Neural cell (in vitro differentiated cells): ENCODE measurements around the gene NFX1. TPM values are rescaled to one million over a fixed set of nuclear protein-coding genes. Genes with fewer than 3 reads are reported as not detected.

Experiments used
- H2AFZ ChIP-seq: fragments of 200-600, 300-800 bp; sonication (generic), shearing (Covaris generic); 2 replicates; pipeline ENCODE4 v1.6.0; 2014; ENCODE audit warnings: low read depth, mild to moderate bottlenecking, antibody characterized with exemption, low read length, moderate library complexity
- H3F3A ChIP-seq: fragments of 200-600 bp; shearing (Covaris generic); 2 replicates; pipeline ENCODE4 v1.6.1; 2016; ENCODE audit warnings: mild to moderate bottlenecking, moderate library complexity, mixed read lengths, antibody characterized with exemption, low read length; ENCODE audit not compliant: insufficient read depth, poor library complexity, severe bottlenecking
- H3K27ac ChIP-seq: fragments of 200-600, 300-800 bp; sonication (generic), shearing (Covaris generic); 2 replicates; pipeline ENCODE4 v1.5.1; 2014; ENCODE audit warnings: mild to moderate bottlenecking, low read length, moderate library complexity
- H3K27me3 ChIP-seq: fragments of 300-800, 200-600 bp; sonication (generic), shearing (Covaris generic); 2 replicates; pipeline ENCODE4 v1.6.0; 2014; ENCODE audit warnings: mild to moderate bottlenecking, low read depth, low read length, moderate library complexity; ENCODE audit not compliant: insufficient read depth
- H3K36me3 ChIP-seq: fragments of 300-800, 200-600 bp; sonication (generic), shearing (Covaris generic); 2 replicates; pipeline ENCODE4 v1.5.1; 2014; ENCODE audit warnings: mild to moderate bottlenecking, antibody characterized with exemption, low read length, moderate library complexity; ENCODE audit not compliant: insufficient read depth
- H3K4me2 ChIP-seq: fragments of 300-800, 200-600 bp; sonication (generic), shearing (Covaris generic); 2 replicates; pipeline ENCODE4 v1.6.0; 2014; ENCODE audit warnings: mild to moderate bottlenecking, low read length
- H3K4me3 ChIP-seq: fragments of 300-800, 200-600 bp; sonication (generic), shearing (Covaris generic); 2 replicates; pipeline ENCODE4 v1.5.1; 2014; ENCODE audit warnings: mild to moderate bottlenecking, low read length, moderate library complexity
- H3K79me2 ChIP-seq: fragments of 200-600 bp; shearing (Covaris generic); replicated peaks from 2 replicates; pipeline ENCODE4 v1.6.0; 2014; ENCODE audit warnings: mild to moderate bottlenecking, low read length, moderate library complexity; ENCODE audit not compliant: insufficient read depth
- H3K9ac ChIP-seq: fragments of 300-800, 200-600 bp; sonication (generic), shearing (Covaris generic); 2 replicates; pipeline ENCODE4 v1.6.1; 2016; ENCODE audit warnings: mild to moderate bottlenecking, low read length, mixed read lengths
- H3K9me2 ChIP-seq: fragments of 200-600 bp; shearing (Covaris generic); 2 replicates; pipeline ENCODE4 v1.6.1; 2016; ENCODE audit warnings: mild to moderate bottlenecking, low read length, mixed read lengths; ENCODE audit not compliant: insufficient read depth
- H3K9me3 ChIP-seq: fragments of 200-600, 300-800 bp; sonication (generic), shearing (Covaris generic); 2 replicates; pipeline ENCODE4 v1.6.1; 2016; ENCODE audit warnings: mild to moderate bottlenecking, mixed run types, low read length, moderate library complexity, mixed read lengths
- H4K20me1 ChIP-seq: fragments of 200-600 bp; shearing (Covaris generic); 2 replicates; pipeline ENCODE4 v1.6.1; 2016; ENCODE audit warnings: mild to moderate bottlenecking, mixed run types; ENCODE audit not compliant: insufficient read depth
- EP300 ChIP-seq: fragments of 450-650 bp; conservative IDR thresholded peaks from 2 replicates; pipeline ENCODE4 v1.6.1; 2014; ENCODE audit warnings: antibody characterized with exemption, mild to moderate bottlenecking, moderate library complexity; ENCODE audit not compliant: poor library complexity, severe bottlenecking
- EZH2 ChIP-seq: fragments of 200-600, 300-800 bp; shearing (Covaris generic), sonication (generic); IDR thresholded peaks from 2 replicates; pipeline ENCODE4 v1.6.1; 2014; ENCODE audit warnings: antibody characterized with exemption, low read length, borderline replicate concordance, mild to moderate bottlenecking; ENCODE audit not compliant: insufficient read depth, poor library complexity, severe bottlenecking
- MXI1 ChIP-seq: fragments of 450-650 bp; conservative IDR thresholded peaks from 2 replicates; pipeline ENCODE4 v1.6.1; 2014; ENCODE audit warnings: antibody characterized with exemption, mild to moderate bottlenecking; ENCODE audit not compliant: poor library complexity, severe bottlenecking
- POLR2AphosphoS5 ChIP-seq: IDR thresholded peaks from 2 replicates; pipeline ENCODE4 v1.6.1; 2012
- RAD21 ChIP-seq: fragments of 450-650 bp; conservative IDR thresholded peaks from 2 replicates; pipeline ENCODE4 v1.6.1; 2014; ENCODE audit warnings: antibody characterized with exemption, mild to moderate bottlenecking, moderate library complexity
- SMC3 ChIP-seq: fragments of 450-650 bp; conservative IDR thresholded peaks from 2 replicates; pipeline ENCODE4 v1.6.1; 2014; ENCODE audit warnings: antibody characterized with exemption, mild to moderate bottlenecking, moderate library complexity; ENCODE audit not compliant: poor library complexity
- TAF1 ChIP-seq: IDR thresholded peaks from 2 replicates; pipeline ENCODE4 v1.6.1; 2012; ENCODE audit warnings: low read depth
- polyA plus RNA-seq: library from polyadenylated mRNA; depleted of rRNA; stranded (reverse); fragments of >200 nt; gene quantifications from 2 replicates; pipeline ENCODE4 v1.2.3, GENCODE V29; 2014
- TF ChIP-seq, protein P1 (sequence below): fragments of 450-650 bp; IDR thresholded peaks from 2 replicates; pipeline ENCODE4 v1.5.1; 2014; ENCODE audit warnings: antibody characterized with exemption, mild to moderate bottlenecking, moderate library complexity; ENCODE audit not compliant: poor library complexity, severe bottlenecking
- TF ChIP-seq, protein P2 (sequence below): IDR thresholded peaks from 2 replicates; pipeline ENCODE4 v1.6.1; 2012; ENCODE audit warnings: borderline replicate concordance

The NFX1 gene
- polyA plus RNA-seq, 1 donor from 2014 or later, result 14.7 TPM

DNA sequence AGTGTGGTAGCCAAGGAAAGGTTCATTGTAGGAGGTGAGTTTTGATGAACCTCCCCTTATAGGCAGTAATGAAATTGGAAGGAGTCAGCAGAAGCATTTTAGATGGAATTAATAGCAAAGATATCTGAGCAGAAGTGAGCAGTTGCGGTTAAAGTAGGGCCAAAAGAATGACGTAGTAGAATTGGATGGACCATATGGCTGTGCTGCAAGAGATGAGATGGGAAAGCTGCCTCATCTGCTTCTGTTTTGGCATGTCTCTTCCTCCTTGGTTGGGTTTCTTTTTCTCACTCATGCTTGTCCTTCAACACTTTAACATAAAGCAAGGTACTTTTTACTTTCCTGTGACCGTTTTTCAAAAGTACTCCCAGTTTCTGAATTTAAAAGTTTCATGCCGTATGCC lies 56.2 kb downstream of the NFX1 start:
- TF ChIP-seq, protein P1, sequence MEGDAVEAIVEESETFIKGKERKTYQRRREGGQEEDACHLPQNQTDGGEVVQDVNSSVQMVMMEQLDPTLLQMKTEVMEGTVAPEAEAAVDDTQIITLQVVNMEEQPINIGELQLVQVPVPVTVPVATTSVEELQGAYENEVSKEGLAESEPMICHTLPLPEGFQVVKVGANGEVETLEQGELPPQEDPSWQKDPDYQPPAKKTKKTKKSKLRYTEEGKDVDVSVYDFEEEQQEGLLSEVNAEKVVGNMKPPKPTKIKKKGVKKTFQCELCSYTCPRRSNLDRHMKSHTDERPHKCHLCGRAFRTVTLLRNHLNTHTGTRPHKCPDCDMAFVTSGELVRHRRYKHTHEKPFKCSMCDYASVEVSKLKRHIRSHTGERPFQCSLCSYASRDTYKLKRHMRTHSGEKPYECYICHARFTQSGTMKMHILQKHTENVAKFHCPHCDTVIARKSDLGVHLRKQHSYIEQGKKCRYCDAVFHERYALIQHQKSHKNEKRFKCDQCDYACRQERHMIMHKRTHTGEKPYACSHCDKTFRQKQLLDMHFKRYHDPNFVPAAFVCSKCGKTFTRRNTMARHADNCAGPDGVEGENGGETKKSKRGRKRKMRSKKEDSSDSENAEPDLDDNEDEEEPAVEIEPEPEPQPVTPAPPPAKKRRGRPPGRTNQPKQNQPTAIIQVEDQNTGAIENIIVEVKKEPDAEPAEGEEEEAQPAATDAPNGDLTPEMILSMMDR, result no peak
- TF ChIP-seq POLR2AphosphoS5 (no peak), EZH2 (no peak), RAD21 (no peak), EP300 (no peak), MXI1 (no peak), TAF1 (no peak), SMC3 (no peak)
- TF ChIP-seq, protein P2, sequence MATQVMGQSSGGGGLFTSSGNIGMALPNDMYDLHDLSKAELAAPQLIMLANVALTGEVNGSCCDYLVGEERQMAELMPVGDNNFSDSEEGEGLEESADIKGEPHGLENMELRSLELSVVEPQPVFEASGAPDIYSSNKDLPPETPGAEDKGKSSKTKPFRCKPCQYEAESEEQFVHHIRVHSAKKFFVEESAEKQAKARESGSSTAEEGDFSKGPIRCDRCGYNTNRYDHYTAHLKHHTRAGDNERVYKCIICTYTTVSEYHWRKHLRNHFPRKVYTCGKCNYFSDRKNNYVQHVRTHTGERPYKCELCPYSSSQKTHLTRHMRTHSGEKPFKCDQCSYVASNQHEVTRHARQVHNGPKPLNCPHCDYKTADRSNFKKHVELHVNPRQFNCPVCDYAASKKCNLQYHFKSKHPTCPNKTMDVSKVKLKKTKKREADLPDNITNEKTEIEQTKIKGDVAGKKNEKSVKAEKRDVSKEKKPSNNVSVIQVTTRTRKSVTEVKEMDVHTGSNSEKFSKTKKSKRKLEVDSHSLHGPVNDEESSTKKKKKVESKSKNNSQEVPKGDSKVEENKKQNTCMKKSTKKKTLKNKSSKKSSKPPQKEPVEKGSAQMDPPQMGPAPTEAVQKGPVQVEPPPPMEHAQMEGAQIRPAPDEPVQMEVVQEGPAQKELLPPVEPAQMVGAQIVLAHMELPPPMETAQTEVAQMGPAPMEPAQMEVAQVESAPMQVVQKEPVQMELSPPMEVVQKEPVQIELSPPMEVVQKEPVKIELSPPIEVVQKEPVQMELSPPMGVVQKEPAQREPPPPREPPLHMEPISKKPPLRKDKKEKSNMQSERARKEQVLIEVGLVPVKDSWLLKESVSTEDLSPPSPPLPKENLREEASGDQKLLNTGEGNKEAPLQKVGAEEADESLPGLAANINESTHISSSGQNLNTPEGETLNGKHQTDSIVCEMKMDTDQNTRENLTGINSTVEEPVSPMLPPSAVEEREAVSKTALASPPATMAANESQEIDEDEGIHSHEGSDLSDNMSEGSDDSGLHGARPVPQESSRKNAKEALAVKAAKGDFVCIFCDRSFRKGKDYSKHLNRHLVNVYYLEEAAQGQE, result no peak
- H4K20me1 ChIP-seq, result no peaks in the 10 kb centered on the region
- H3F3A ChIP-seq, result no peaks in the 10 kb centered on the region
- no peaks in the 10 kb centered on the region for H3K79me2 ChIP-seq
- H3K4me3 ChIP-seq, result no peak overlapping the region
- no peak overlapping the region for H3K9ac ChIP-seq
- no peak overlapping the region for H3K4me2 ChIP-seq
- H3K9me3 ChIP-seq, result no peaks in the 10 kb centered on the region
- H3K9me2 ChIP-seq, result no peaks in the 10 kb centered on the region
- H3K27ac ChIP-seq, result no peak overlapping the region
- H2AFZ ChIP-seq, result no peak overlapping the region
- H3K36me3 ChIP-seq, result peaks cover 5% of the 10 kb centered on the region
- no peaks in the 10 kb centered on the region for H3K27me3 ChIP-seq

DNA sequence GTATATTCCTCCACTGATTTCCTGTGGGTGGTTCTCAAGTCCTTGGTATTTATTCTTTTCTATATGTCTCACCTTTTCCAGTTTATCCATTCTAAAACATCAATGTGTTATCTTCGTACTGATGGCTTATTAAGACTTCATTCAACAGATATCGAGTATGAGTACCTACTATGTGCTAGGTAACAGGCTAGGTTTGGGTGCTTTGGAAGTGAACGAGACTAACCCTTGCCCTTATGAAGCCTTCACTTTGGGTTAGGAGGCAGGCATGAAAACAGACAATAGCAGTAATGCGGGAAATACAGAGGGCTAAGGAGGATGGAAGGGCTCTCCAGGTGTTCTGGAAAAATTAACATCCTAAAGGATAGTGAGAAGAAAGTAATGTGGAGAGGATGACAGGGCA lies 58.7 kb downstream of the NFX1 start:
- H3K36me3 ChIP-seq, result peaks cover 5% of the 10 kb centered on the region
- no peaks in the 10 kb centered on the region for H3K9me3 ChIP-seq
- H3K79me2 ChIP-seq, result no peaks in the 10 kb centered on the region
- no peaks in the 10 kb centered on the region for H3K9me2 ChIP-seq
- no peaks in the 10 kb centered on the region for H3K27me3 ChIP-seq
- TF ChIP-seq RAD21, result no peak
- TF ChIP-seq EZH2, result no peak
- TF ChIP-seq SMC3, result no peak
- no peak for TF ChIP-seq POLR2AphosphoS5
- TF ChIP-seq, protein P2, result no peak
- TF ChIP-seq MXI1, result no peak
- TF ChIP-seq TAF1, result no peak
- TF ChIP-seq EP300, result no peak
- TF ChIP-seq, protein P1, result no peak
- no peak overlapping the region for H3K27ac ChIP-seq
- H3K4me2 ChIP-seq, result no peak overlapping the region
- H3F3A ChIP-seq, result no peaks in the 10 kb centered on the region
- no peak overlapping the region for H3K9ac ChIP-seq
- no peak overlapping the region for H3K4me3 ChIP-seq
- H2AFZ ChIP-seq, result no peak overlapping the region
- H4K20me1 ChIP-seq, result no peaks in the 10 kb centered on the region
